ENCODE data around the gene TMEM151B. TPM values are rescaled to one million over a fixed set of nuclear protein-coding genes. Genes with fewer than 3 reads are reported as not detected.
A peak's percentile ranks its signal among the peaks of the same experiment; 100 is the strongest.

TMEM151B gene
- total and polyA plus RNA-seq, 2 of the 13 experiments (the other 11 are each of a cell fraction or from before 2014, with no cell fraction given) = not detected

DNA sequence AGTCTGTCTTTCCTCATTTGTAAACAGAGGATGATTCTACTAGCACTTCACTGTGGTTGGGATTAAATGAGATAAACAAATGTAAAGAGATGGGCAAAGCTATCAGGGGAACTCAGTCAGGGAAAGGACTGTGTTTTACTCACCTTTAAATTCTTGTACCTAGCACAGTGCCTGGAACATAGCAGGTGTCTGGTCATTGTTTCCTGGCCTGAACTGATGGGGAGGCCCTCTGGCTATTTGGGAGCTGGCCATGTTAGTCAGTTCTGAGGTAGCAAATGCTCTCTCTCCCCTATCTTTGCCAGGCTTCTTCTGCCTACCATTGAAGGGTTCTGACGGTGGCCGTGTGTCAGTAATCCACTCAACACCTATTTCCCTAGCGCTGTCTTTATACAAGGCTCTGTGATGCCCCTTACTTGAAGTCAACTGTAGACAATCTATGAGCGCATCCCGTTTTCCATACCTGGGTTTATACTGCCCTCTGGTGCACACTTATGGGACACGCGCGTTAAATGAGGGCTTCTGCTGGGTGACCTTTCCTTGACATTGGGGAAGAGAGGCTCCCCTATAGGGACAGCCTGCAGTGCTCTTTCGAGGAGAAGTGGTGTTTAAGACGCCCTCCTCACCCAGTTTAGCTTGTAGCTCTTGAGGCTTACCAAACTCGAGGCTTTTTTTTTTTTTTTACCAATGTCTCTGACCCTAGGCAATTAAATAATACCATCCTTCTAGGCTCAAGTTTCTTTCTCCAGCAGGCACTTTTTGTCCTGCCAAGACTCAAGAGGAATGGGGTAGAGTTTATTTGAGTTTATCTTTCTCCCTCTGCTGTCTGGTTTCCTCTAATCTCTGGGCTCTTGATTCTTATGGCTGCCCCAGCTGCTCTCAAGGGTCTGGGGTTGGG, 68.2 kb downstream of the TMEM151B start (continued):
- TF ChIP-seq, protein P1, sequence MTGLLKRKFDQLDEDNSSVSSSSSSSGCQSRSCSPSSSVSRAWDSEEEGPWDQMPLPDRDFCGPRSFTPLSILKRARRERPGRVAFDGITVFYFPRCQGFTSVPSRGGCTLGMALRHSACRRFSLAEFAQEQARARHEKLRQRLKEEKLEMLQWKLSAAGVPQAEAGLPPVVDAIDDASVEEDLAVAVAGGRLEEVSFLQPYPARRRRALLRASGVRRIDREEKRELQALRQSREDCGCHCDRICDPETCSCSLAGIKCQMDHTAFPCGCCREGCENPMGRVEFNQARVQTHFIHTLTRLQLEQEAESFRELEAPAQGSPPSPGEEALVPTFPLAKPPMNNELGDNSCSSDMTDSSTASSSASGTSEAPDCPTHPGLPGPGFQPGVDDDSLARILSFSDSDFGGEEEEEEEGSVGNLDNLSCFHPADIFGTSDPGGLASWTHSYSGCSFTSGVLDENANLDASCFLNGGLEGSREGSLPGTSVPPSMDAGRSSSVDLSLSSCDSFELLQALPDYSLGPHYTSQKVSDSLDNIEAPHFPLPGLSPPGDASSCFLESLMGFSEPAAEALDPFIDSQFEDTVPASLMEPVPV (CRISPR knock-in tag; IDR thresholded peaks at IDR 0.05) = no peak
- TF ChIP-seq KDM6A (CRISPR knock-in tag; IDR thresholded peaks at IDR 0.05; ENCODE audit: low read depth) (no peak), HIVEP1 (CRISPR knock-in tag; IDR thresholded peaks at IDR 0.05) (no peak), KDM5A (IDR thresholded peaks at IDR 0.05; ENCODE audit: borderline replicate concordance, low read length) (no peak), ZFP41 (CRISPR knock-in tag; IDR thresholded peaks at IDR 0.05; ENCODE audit: borderline replicate concordance) (no peak), NAIF1 (CRISPR knock-in tag; IDR thresholded peaks at IDR 0.05; ENCODE audit: borderline replicate concordance) (no peak), ZNF350 (CRISPR knock-in tag; IDR thresholded peaks at IDR 0.05; ENCODE audit: borderline replicate concordance, low read depth) (no peak), RAD21 (CRISPR knock-in tag; IDR thresholded peaks at IDR 0.05) (peak; percentile 87), XRCC5 (optimal IDR thresholded peaks at IDR 0.05; ENCODE audit: low read length) (peak; percentile 83), ZNF207 (IDR thresholded peaks at IDR 0.05; ENCODE audit: borderline replicate concordance) (no peak), SP4 (CRISPR knock-in tag; IDR thresholded peaks at IDR 0.05) (no peak), SKI (IDR thresholded peaks at IDR 0.05; ENCODE audit: partially characterized antibody) (no peak), ESRRA (CRISPR knock-in tag; IDR thresholded peaks at IDR 0.05; ENCODE audit: low read depth) (peak; percentile 94), ZNF274 (CRISPR knock-in tag; IDR thresholded peaks at IDR 0.05) (no peak)
- TF ChIP-seq, protein P2, sequence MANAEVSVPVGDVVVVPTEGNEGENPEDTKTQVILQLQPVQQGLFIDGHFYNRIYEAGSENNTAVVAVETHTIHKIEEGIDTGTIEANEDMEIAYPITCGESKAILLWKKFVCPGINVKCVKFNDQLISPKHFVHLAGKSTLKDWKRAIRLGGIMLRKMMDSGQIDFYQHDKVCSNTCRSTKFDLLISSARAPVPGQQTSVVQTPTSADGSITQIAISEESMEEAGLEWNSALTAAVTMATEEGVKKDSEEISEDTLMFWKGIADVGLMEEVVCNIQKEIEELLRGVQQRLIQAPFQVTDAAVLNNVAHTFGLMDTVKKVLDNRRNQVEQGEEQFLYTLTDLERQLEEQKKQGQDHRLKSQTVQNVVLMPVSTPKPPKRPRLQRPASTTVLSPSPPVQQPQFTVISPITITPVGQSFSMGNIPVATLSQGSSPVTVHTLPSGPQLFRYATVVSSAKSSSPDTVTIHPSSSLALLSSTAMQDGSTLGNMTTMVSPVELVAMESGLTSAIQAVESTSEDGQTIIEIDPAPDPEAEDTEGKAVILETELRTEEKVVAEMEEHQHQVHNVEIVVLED (CRISPR knock-in tag; IDR thresholded peaks at IDR 0.05; ENCODE audit: borderline replicate concordance) = no peak; the same call in 1 of the 2 replicates
- TF ChIP-seq, protein P3, sequence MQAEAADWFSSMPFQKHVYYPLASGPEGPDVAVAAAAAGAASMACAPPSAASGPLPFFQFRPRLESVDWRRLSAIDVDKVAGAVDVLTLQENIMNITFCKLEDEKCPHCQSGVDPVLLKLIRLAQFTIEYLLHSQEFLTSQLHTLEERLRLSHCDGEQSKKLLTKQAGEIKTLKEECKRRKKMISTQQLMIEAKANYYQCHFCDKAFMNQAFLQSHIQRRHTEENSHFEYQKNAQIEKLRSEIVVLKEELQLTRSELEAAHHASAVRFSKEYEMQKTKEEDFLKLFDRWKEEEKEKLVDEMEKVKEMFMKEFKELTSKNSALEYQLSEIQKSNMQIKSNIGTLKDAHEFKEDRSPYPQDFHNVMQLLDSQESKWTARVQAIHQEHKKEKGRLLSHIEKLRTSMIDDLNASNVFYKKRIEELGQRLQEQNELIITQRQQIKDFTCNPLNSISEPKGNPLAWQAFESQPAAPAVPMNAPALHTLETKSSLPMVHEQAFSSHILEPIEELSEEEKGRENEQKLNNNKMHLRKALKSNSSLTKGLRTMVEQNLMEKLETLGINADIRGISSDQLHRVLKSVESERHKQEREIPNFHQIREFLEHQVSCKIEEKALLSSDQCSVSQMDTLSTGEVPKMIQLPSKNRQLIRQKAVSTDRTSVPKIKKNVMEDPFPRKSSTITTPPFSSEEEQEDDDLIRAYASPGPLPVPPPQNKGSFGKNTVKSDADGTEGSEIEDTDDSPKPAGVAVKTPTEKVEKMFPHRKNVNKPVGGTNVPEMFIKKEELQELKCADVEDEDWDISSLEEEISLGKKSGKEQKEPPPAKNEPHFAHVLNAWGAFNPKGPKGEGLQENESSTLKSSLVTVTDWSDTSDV (CRISPR knock-in tag; IDR thresholded peaks at IDR 0.05) = no peak

Measured in HepG2 (cell line).